H54 (cell line): Measurements from ENCODE around the gene MERTK.

ENCODE experiments used
- DNase-seq: peaks from one replicate; pipeline ENCODE4 v3.0.0; 2011; ENCODE audit warnings: low spot score, mixed read lengths; ENCODE audit not compliant: insufficient read length
- FAIRE-seq: peaks from 3 replicates; lab custom pipeline; 2011; peaks lifted over from hg19 to GRCh38; lab: Jason Lieb, UNC
- POLR2A ChIP-seq: IDR thresholded peaks from 2 replicates; pipeline ENCODE4 v1.6.1; 2011; ENCODE audit warnings: low read depth, mild to moderate bottlenecking, low read length

MERTK gene

GRCh38 chr2:112074506-112074905, 176.1 kb downstream of the MERTK start:
- no peak for DNase-seq
- no peak for TF ChIP-seq POLR2A
- peak; percentile 20 for FAIRE-seq

GRCh38 chr2:112075490-112076260, 177.3 kb downstream of the MERTK start:
- no peak for DNase-seq
- no peak for TF ChIP-seq POLR2A
- FAIRE-seq: peak; percentile 90

- no peak for FAIRE-seq
- DNase-seq: no peak
- no peak for TF ChIP-seq POLR2A
Measured at GRCh38 chr2:112077814-112078213, 179.4 kb downstream of the MERTK start.
